OCI-LY1 (cell line): ENCODE data around the gene GLIS1.

Experiments
- H2AFZ ChIP-seq: fragments of 200-600 bp; sonication (generic), shearing (Covaris generic); 2 replicates; pipeline ENCODE4 v1.6.0; 2014; ENCODE audit warnings: antibody characterized with exemption, mild to moderate bottlenecking, low read length
- H3F3A ChIP-seq: fragments of 200-600 bp; sonication (generic), shearing (Covaris generic); 2 replicates; pipeline ENCODE4 v1.6.0; 2014; ENCODE audit warnings: mild to moderate bottlenecking, antibody characterized with exemption, low read length, moderate library complexity; ENCODE audit not compliant: insufficient read depth
- H3K27ac ChIP-seq: fragments of 200-600 bp; sonication (generic); 2 replicates; pipeline ENCODE4 v1.5.1; 2014; ENCODE audit warnings: low read length, mixed run types, mild to moderate bottlenecking, low read depth; ENCODE audit not compliant: poor library complexity, severe bottlenecking
- H3K27me3 ChIP-seq: fragments of 200-600 bp; sonication (generic); 2 replicates; pipeline ENCODE4 v1.6.0; 2014; ENCODE audit warnings: antibody characterized with exemption, mild to moderate bottlenecking, low read length, moderate library complexity; ENCODE audit not compliant: insufficient read depth
- H3K36me3 ChIP-seq: fragments of 200-600 bp; sonication (generic); 2 replicates; pipeline ENCODE4 v1.6.1; 2014; ENCODE audit warnings: mild to moderate bottlenecking, antibody characterized with exemption, low read length, moderate library complexity, mixed read lengths; ENCODE audit not compliant: insufficient read depth
- H3K4me1 ChIP-seq: fragments of 200-600 bp; sonication (generic); 2 replicates; pipeline ENCODE4 v1.5.1; 2014; ENCODE audit warnings: mild to moderate bottlenecking, low read length, moderate library complexity; ENCODE audit not compliant: insufficient read depth, severe bottlenecking
- H3K4me2 ChIP-seq: fragments of 200-600 bp; sonication (generic), shearing (Covaris generic); 2 replicates; pipeline ENCODE4 v1.6.1; 2014; ENCODE audit warnings: low read length
- H3K4me3 ChIP-seq: fragments of 200-600 bp; sonication (generic); 2 replicates; pipeline ENCODE4 v1.5.1; 2014; ENCODE audit warnings: low read length, low read depth, mild to moderate bottlenecking, mixed read lengths; ENCODE audit not compliant: poor library complexity, severe bottlenecking
- H3K79me2 ChIP-seq: fragments of 200-600 bp; shearing (Covaris generic); 2 replicates; pipeline ENCODE4 v1.6.1; 2016; ENCODE audit warnings: mixed run types, low read length, mixed read lengths; ENCODE audit not compliant: insufficient read depth
- H3K9ac ChIP-seq: fragments of 200-600 bp; sonication (generic), shearing (Covaris generic); 2 replicates; pipeline ENCODE4 v1.6.1; 2014; ENCODE audit warnings: mild to moderate bottlenecking, low read length, mixed read lengths
- H3K9me2 ChIP-seq: fragments of 200-600 bp; sonication (generic), shearing (Covaris generic); 2 replicates; pipeline ENCODE4 v1.6.1; 2014; ENCODE audit warnings: low read depth, mild to moderate bottlenecking, low read length, mixed read lengths
- H3K9me3 ChIP-seq: fragments of 200-600 bp; shearing (Covaris generic); 2 replicates; pipeline ENCODE4 v1.6.1; 2014; ENCODE audit warnings: low read length, mixed read lengths
- H4K20me1 ChIP-seq: fragments of 200-600 bp; sonication (generic), shearing (Covaris generic); 2 replicates; pipeline ENCODE4 v1.6.0; 2016; ENCODE audit warnings: mild to moderate bottlenecking, low read length; ENCODE audit not compliant: insufficient read depth
- EZH2 ChIP-seq: fragments of 200-600 bp; sonication (generic), shearing (Covaris generic); IDR thresholded peaks from 2 replicates; pipeline ENCODE4 v1.8.0; 2017; ENCODE audit warnings: borderline replicate concordance, mixed run types, mild to moderate bottlenecking, antibody characterized with exemption, low read length, moderate library complexity, mixed read lengths
- TF ChIP-seq, protein P1 (sequence below): fragments of 200-600 bp; sonication (generic), shearing (Covaris generic); IDR thresholded peaks from 2 replicates; pipeline ENCODE4 v1.5.1; 2017; ENCODE audit warnings: mild to moderate bottlenecking, antibody characterized with exemption, low read length, moderate library complexity, mixed read lengths

Gene GLIS1

GRCh38 chr1:53475664-53476063 is 263.3 kb downstream of the GLIS1 start:
- H3K9me2 ChIP-seq = no peaks in the 10 kb centered on the region
- H3K4me3 ChIP-seq = no peak overlapping the region
- no peak overlapping the region for H2AFZ ChIP-seq
- no peaks in the 10 kb centered on the region for H4K20me1 ChIP-seq
- no peaks in the 10 kb centered on the region for H3K4me1 ChIP-seq
- no peaks in the 10 kb centered on the region for H3K36me3 ChIP-seq
- no peak for TF ChIP-seq EZH2
- TF ChIP-seq, protein P1, sequence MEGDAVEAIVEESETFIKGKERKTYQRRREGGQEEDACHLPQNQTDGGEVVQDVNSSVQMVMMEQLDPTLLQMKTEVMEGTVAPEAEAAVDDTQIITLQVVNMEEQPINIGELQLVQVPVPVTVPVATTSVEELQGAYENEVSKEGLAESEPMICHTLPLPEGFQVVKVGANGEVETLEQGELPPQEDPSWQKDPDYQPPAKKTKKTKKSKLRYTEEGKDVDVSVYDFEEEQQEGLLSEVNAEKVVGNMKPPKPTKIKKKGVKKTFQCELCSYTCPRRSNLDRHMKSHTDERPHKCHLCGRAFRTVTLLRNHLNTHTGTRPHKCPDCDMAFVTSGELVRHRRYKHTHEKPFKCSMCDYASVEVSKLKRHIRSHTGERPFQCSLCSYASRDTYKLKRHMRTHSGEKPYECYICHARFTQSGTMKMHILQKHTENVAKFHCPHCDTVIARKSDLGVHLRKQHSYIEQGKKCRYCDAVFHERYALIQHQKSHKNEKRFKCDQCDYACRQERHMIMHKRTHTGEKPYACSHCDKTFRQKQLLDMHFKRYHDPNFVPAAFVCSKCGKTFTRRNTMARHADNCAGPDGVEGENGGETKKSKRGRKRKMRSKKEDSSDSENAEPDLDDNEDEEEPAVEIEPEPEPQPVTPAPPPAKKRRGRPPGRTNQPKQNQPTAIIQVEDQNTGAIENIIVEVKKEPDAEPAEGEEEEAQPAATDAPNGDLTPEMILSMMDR = no peak
- no peak overlapping the region for H3K4me2 ChIP-seq
- no peaks in the 10 kb centered on the region for H3F3A ChIP-seq
- H3K27me3 ChIP-seq = 0 out of 2 replicates have a peak, but pooled peaks cover 3% of the 10 kb centered on the region
- H3K9ac ChIP-seq = no peak overlapping the region
- H3K9me3 ChIP-seq = no peaks in the 10 kb centered on the region
- H3K27ac ChIP-seq = no peak overlapping the region
- no peaks in the 10 kb centered on the region for H3K79me2 ChIP-seq

DNA sequence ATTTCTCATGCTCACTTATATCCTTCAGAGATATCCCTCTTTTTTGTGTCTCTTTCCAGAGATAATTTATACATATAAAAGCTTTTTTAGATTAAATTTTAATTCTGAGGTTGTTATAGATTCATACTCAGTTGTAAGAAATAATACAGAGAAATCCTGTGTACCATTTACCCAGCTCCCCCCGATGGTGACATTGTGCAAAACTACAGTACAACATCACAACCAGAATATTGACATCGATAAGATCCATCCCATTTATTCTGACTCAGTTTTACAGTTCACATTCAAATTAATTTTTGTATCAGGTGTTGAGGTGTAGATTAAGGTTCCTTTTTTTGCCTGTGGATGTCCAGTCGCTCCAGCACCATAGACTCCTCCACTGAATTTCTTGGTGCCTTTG is 265.5 kb downstream of the GLIS1 start:
- TF ChIP-seq, protein P1 = no peak
- TF ChIP-seq EZH2 = no peak
- Histone ChIP-seq H4K20me1 (no peaks in the 10 kb centered on the region), H3K9ac (no peak overlapping the region), H3F3A (no peaks in the 10 kb centered on the region), H3K27ac (no peak overlapping the region), H3K4me3 (no peak overlapping the region), H3K4me1 (no peaks in the 10 kb centered on the region), H3K9me2 (no peaks in the 10 kb centered on the region), H3K27me3 (0 out of 2 replicates have a peak, but pooled peaks cover 3% of the 10 kb centered on the region), H3K36me3 (no peaks in the 10 kb centered on the region), H3K79me2 (no peaks in the 10 kb centered on the region), H3K4me2 (no peak overlapping the region), H2AFZ (no peak overlapping the region), H3K9me3 (no peaks in the 10 kb centered on the region)

GRCh38 chr1:53471000-53471399 is 268.0 kb downstream of the GLIS1 start:
- Histone ChIP-seq H2AFZ (no peak overlapping the region), H3K9ac (no peak overlapping the region), H3K9me2 (no peaks in the 10 kb centered on the region), H3K4me1 (no peaks in the 10 kb centered on the region), H4K20me1 (no peaks in the 10 kb centered on the region), H3K4me2 (no peak overlapping the region), H3K9me3 (no peaks in the 10 kb centered on the region), H3K27ac (no peak overlapping the region), H3K36me3 (no peaks in the 10 kb centered on the region), H3K4me3 (no peak overlapping the region), H3K27me3 (no peaks in the 10 kb centered on the region), H3F3A (no peaks in the 10 kb centered on the region), H3K79me2 (no peaks in the 10 kb centered on the region)
- TF ChIP-seq EZH2 = no peak
- TF ChIP-seq, protein P1 = no peak
